GM18511 (cell line): ENCODE measurements around the gene EEF2KMT.
A peak's percentile ranks its signal among the peaks of the same experiment; 100 is the strongest.

ENCODE experiments used
- ATAC-seq: cut with Tn5 transposase; IDR thresholded peaks from one replicate; pipeline ENCODE4 v1.9.1; 2021; ENCODE audit warnings: mild to moderate bottlenecking, moderate library complexity; ENCODE audit not compliant: unreplicated experiment

Gene EEF2KMT

GRCh38 chr16:5044011-5044540, 53.5 kb downstream of the EEF2KMT start:
- no peak for ATAC-seq

GRCh38 chr16:5042574-5043171, 54.9 kb downstream of the EEF2KMT start:
- no peak for ATAC-seq

- peak; percentile 92 for ATAC-seq
Measured at GRCh38 chr16:5041600-5042133, 55.9 kb downstream of the EEF2KMT start.

- no peak for ATAC-seq
Measured at GRCh38 chr16:5040451-5040850, 57.1 kb downstream of the EEF2KMT start.

- ATAC-seq, result no peak
Measured at GRCh38 chr16:5036228-5037156, 61.1 kb downstream of the EEF2KMT start.

- ATAC-seq, result no peak
Measured at GRCh38 chr16:5035909-5036227, 61.7 kb downstream of the EEF2KMT start.
